GM12878 (cell line): Measurements from ENCODE around the gene MAEL. TPM values are rescaled to one million over a fixed set of nuclear protein-coding genes. Genes with fewer than 3 reads are reported as not detected.

Source experiments
- ATAC-seq: fragments of 200-7000 bp; cut with Tn5 transposase; 3 replicates; pipeline ENCODE4 v1.9.1; 2020; ENCODE audit warnings: mild to moderate bottlenecking, moderate library complexity
- BruUV-seq: library from RNA; stranded (reverse); fragments of 400-500 nt; replicated peaks from 2 replicates; lab custom pipeline; 2021; lab: Mats Ljungman, UMichigan
- CTCF ChIA-PET: fragments of 300-600 bp; sonication (Branson Sonifier 250); formaldehyde crosslinking; extraction: SDS; loops from one replicate; lab custom pipeline; 2021; ENCODE audit warnings: inconsistent platforms; lab: Yijun Ruan, JAX
- POLR2A ChIA-PET: fragments of 350-600 bp; formaldehyde crosslinking; extraction: SDS; loops from one replicate; lab custom pipeline; 2021; ENCODE audit warnings: inconsistent platforms; lab: Charles Lee
- RAD21 ChIA-PET: fragments of 300-600 bp; sonication (Branson Sonifier 250); formaldehyde crosslinking; loops from one replicate; lab custom pipeline; 2023; ENCODE audit warnings: antibody characterized with exemption; ENCODE audit not compliant: unreplicated experiment; lab: Charles Lee
- SMC1A ChIA-PET: fragments of 300-600 bp; sonication (Branson Sonifier 250); formaldehyde crosslinking; loops from one replicate; lab custom pipeline; 2023; ENCODE audit not compliant: unreplicated experiment, uncharacterized antibody; lab: Charles Lee
- DNase-seq: peaks from one replicate; pipeline ENCODE4 v3.0.0-alpha.2; 2011; ENCODE audit warnings: low read depth, low spot score
- FAIRE-seq: peaks from 3 replicates; lab custom pipeline; 2011; peaks lifted over from hg19 to GRCh38; lab: Jason Lieb, UNC
- H2AFZ ChIP-seq: 2 replicates; pipeline ENCODE4 v1.6.0; 2011; ENCODE audit warnings: low read depth, low read length, control low read depth; ENCODE audit not compliant: control insufficient read depth
- H3K27ac ChIP-seq: 2 replicates; pipeline ENCODE4 v1.5.1; 2011; ENCODE audit warnings: control low read depth; ENCODE audit not compliant: control insufficient read depth, insufficient read depth
- H3K27me3 ChIP-seq, 2 experiments: replicated peaks in 1 of 2; 2 replicates each; pipeline versions ENCODE4 v1.6.0 to v1.6.1; 2011; ENCODE audit warnings: low read length in 1 of 2; ENCODE audit not compliant: control insufficient read depth in 2 of 2, insufficient read depth in 2 of 2
- H3K36me3 ChIP-seq, 2 experiments: 2 replicates each; pipeline ENCODE4 v1.5.1; 2011; ENCODE audit warnings: low read length in 1 of 2; ENCODE audit not compliant: control insufficient read depth in 2 of 2, insufficient read depth in 2 of 2
- H3K4me1 ChIP-seq: 2 replicates; pipeline ENCODE4 v1.6.1; 2011; ENCODE audit warnings: mild to moderate bottlenecking, low read length, moderate library complexity, mixed read lengths; ENCODE audit not compliant: control insufficient read depth, insufficient read depth
- H3K4me2 ChIP-seq: 2 replicates; pipeline ENCODE4 v1.6.0; 2011; ENCODE audit warnings: control low read depth; ENCODE audit not compliant: control insufficient read depth, insufficient read depth
- H3K4me3 ChIP-seq: fragments of 200-600 bp; sonication (generic); 2 replicates; pipeline ENCODE4 v1.5.1; 2016
- H3K79me2 ChIP-seq: 2 replicates; pipeline ENCODE4 v1.6.0; 2011; ENCODE audit warnings: low read length; ENCODE audit not compliant: control insufficient read depth, insufficient read depth
- H3K9ac ChIP-seq: 2 replicates; pipeline ENCODE4 v1.8.0; 2011; ENCODE audit warnings: low read length, control low read depth, mixed read lengths; ENCODE audit not compliant: control insufficient read depth, insufficient read depth
- H3K9me3 ChIP-seq: replicated peaks from 3 replicates; pipeline ENCODE4 v1.5.1; 2011; ENCODE audit warnings: mild to moderate bottlenecking, low read length; ENCODE audit not compliant: control insufficient read depth, insufficient read depth
- H4K20me1 ChIP-seq: 2 replicates; pipeline ENCODE4 v1.6.0; 2011; ENCODE audit not compliant: control insufficient read depth, insufficient read depth
- CEBPB ChIP-seq, 2 experiments: fragments of 150-350 bp in 1 of 2; IDR thresholded peaks; 2 replicates each; pipeline ENCODE4 v1.6.1; 2012 to 2014; ENCODE audit warnings: low read depth in 2 of 2, low read length in 2 of 2, borderline replicate concordance in 1 of 2, inconsistent platforms in 1 of 2
- RAD51 ChIP-seq: fragments of 450-650 bp; IDR thresholded peaks from 2 replicates; pipeline ENCODE4 v1.6.1; 2016; ENCODE audit warnings: moderate library complexity, mild to moderate bottlenecking, inconsistent platforms
- RUNX3 ChIP-seq: IDR thresholded peaks from 2 replicates; pipeline ENCODE4 v1.6.1; 2012; ENCODE audit warnings: low read length, inconsistent platforms
- TCF7 ChIP-seq: IDR thresholded peaks from 2 replicates; pipeline ENCODE4 v1.6.1; 2014; ENCODE audit warnings: antibody characterized with exemption, borderline replicate concordance
- WRNIP1 ChIP-seq: IDR thresholded peaks from 2 replicates; pipeline ENCODE4 v1.6.1; 2011; ENCODE audit warnings: low read depth, low read length, improper control_type of control experiment, borderline replicate concordance
- WGBS: methylation state at CpG from one replicate; pipeline ENCODE4 v1.1.6; 2016; ENCODE audit warnings: low lambda C conversion rate; ENCODE audit not compliant: insufficient replicate concordance, insufficient coverage; ENCODE audit errors: missing lambda C conversion rate; 5-methylcytosine and 5-hydroxymethylcytosine counted together
- in situ Hi-C: fragments of 300-500 bp; cut with MboI; formaldehyde crosslinking; loops from 9 replicates; pipeline ENCODE4 v1.14.3; 2018; ENCODE audit warnings: mixed read lengths
- intact Hi-C: fragments of 100-400 bp; cut with micrococcal nuclease; formaldehyde crosslinking; loops from one replicate; pipeline ENCODE4 v1.14.2; 2022; ENCODE audit not compliant: unreplicated experiment
- polyA plus RNA-seq, 11 experiments: library from polyadenylated mRNA; depleted of rRNA in 4 of 11; unstranded in 6 of 11; stranded (reverse) in 5 of 11; fragments of >200 nt; fragmentation: Nextera tagmentation in 4 of 11; fragmentation: Illumina TruSeq in 1 of 11; extraction: Ambion mirVana in 4 of 11; extraction: Trizol in 1 of 11; gene quantifications; 1 replicate in 1 of 11; 2 replicates in 10 of 11; pipeline versions ENCODE4 v1.2.1 to v1.2.3, GENCODE V29; 2011 to 2016; ENCODE audit warnings: inconsistent platforms in 2 of 11, missing spikeins in 2 of 11, low read depth in 1 of 11
- total RNA-seq, 4 experiments: library from RNA; depleted of rRNA in 3 of 4; stranded (reverse); fragments of >200 nt in 3 of 4; fragmentation: Illumina TruSeq in 1 of 4; extraction: Trizol in 1 of 4; gene quantifications; 2 replicates each; pipeline versions ENCODE4 v1.2.1 to v1.2.3, GENCODE V29; 2013 to 2021
- TF ChIP-seq, protein P1 (sequence below): fragments of 450-650 bp; IDR thresholded peaks from 2 replicates; pipeline ENCODE4 v1.6.1; 2018; ENCODE audit warnings: borderline replicate concordance, mild to moderate bottlenecking; ENCODE audit not compliant: partially characterized antibody
- TF ChIP-seq, protein P2 (sequence below): IDR thresholded peaks from 2 replicates; pipeline ENCODE4 v1.6.1; 2011; ENCODE audit warnings: borderline replicate concordance, low read depth, mild to moderate bottlenecking, moderate library complexity, mixed read lengths, low read length; ENCODE audit not compliant: insufficient read depth; ENCODE audit errors: extremely low read length

MAEL gene
- total and polyA plus RNA-seq, 10 of the 15 experiments (the other 5 are each of a cell fraction or from before 2014, with no cell fraction given) = 0.10 to 0.43 (median 0.24) TPM; not detected in 2

DNA sequence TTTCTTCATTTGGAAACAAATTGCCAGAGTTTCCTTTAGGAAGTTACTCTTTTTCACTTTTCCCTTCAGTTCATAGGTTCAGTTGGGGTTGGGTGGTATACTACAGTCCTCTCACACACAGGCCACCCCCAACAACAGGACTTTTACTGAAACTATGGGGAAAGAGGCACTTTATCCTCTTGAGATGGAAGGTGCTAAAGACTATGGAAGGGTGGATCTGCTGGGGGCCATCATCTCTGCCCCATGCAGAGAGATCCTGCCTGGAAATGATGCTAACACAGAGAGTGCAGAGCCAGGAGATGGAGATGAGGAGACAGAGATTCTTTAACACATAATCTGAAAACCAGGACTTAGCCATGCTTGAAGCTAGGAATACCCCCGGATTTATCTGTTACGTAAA, 38.0 kb upstream of the MAEL start (continued):
- TF ChIP-seq, protein P1, sequence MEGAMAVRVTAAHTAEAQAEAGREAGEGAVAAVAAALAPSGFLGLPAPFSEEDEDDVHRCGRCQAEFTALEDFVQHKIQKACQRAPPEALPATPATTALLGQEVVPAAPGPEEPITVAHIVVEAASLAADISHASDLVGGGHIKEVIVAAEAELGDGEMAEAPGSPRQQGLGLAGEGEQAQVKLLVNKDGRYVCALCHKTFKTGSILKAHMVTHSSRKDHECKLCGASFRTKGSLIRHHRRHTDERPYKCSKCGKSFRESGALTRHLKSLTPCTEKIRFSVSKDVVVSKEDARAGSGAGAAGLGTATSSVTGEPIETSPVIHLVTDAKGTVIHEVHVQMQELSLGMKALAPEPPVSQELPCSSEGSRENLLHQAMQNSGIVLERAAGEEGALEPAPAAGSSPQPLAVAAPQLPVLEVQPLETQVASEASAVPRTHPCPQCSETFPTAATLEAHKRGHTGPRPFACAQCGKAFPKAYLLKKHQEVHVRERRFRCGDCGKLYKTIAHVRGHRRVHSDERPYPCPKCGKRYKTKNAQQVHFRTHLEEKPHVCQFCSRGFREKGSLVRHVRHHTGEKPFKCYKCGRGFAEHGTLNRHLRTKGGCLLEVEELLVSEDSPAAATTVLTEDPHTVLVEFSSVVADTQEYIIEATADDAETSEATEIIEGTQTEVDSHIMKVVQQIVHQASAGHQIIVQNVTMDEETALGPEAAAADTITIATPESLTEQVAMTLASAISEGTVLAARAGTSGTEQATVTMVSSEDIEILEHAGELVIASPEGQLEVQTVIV = no peak
- TF ChIP-seq CEBPB (IDR thresholded peaks at IDR 0.05; ENCODE audit: borderline replicate concordance in 1 of 2, low read depth in 2 of 2, low read length in 2 of 2) = no peak
- TF ChIP-seq RAD51 = no peak
- TF ChIP-seq, protein P2, sequence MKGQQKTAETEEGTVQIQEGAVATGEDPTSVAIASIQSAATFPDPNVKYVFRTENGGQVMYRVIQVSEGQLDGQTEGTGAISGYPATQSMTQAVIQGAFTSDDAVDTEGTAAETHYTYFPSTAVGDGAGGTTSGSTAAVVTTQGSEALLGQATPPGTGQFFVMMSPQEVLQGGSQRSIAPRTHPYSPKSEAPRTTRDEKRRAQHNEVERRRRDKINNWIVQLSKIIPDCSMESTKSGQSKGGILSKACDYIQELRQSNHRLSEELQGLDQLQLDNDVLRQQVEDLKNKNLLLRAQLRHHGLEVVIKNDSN = no peak
- TF ChIP-seq, all 136 proteins: peak for 0

DNA sequence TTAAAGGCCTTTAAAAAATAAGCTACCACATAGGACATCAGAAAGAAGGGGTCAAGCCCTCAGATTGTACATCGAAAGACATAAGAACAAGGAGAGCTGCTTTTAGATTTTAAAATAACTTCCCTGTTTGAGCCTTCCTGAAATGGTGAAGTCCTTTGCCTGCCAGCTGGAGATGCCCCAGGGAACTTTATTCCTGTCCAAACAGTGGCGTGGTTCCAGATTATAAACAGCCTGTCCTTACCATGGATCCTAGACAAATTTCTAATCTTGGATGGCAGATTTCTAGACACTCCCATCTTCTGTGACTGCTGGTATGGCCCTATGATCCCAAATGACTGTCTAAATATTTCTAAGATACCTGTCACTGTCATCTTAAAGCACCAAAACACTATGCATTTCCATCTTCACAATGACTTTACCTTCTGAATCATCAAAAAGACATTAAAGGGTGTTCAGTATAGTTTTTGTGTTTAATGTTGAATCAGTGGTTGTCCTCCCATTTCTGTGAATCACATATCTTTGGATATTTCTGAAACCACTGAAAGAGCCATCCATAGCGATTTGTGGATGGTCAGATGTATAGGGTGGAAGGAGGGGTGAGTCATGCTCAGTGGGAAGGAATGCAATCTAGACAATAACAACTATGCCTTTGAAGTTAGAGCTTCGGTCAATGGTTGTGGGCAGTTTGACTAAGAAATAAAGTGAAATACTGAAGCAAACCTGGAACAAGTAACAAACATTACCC, 36.9 kb upstream of the MAEL start:
- no peak overlapping the region for H2AFZ ChIP-seq
- H3K27me3 ChIP-seq = peaks cover 0 to 2% of the 10 kb centered on the region in 2 experiments; a peak in 1 of 4 replicates
- H3K9me3 ChIP-seq = no peaks in the 10 kb centered on the region
- in situ Hi-C loops = no loop called here
- TF ChIP-seq WRNIP1 = no peak
- peak; percentile 87 for TF ChIP-seq RUNX3
- TF ChIP-seq TCF7 = peak; percentile 59; the same call in 1 of the 2 replicates
- no peak for DNase-seq
- BruUV-seq = no TSS peak
- no peak overlapping the region for H3K9ac ChIP-seq
- no peaks in the 10 kb centered on the region for H3K4me1 ChIP-seq
- FAIRE-seq = no peak
- no peaks in the 10 kb centered on the region for H3K79me2 ChIP-seq
- H3K27ac ChIP-seq = no peak overlapping the region
- WGBS = 33% methylated on average over 4 of the region's 4 CpGs
- intact Hi-C loops = no loop called here
- ChIA-PET CTCF (no interaction called here), POLR2A (no interaction called here), RAD21 (no interaction called here), SMC1A (interaction anchor here (0.6 kb wide), 1 partner anchor 387 kb away, joined by 3 read pairs; no protein-coding TSS in a partner anchor)
- H4K20me1 ChIP-seq = no peaks in the 10 kb centered on the region
- no peaks in the 10 kb centered on the region for H3K36me3 ChIP-seq
- no peak overlapping the region for H3K4me2 ChIP-seq
- no peak for ATAC-seq
- no peak overlapping the region for H3K4me3 ChIP-seq
